Measurements from ENCODE around the gene LDLRAD1.
"Not testable (repeated sequence)": the region's sequence is repeated elsewhere in the genome, so short reads cannot be mapped to it uniquely, and the experiment has no call there.

LDLRAD1 gene

GRCh38 chr1:54017979-54018378 is at the start of gene LDLRAD1:
Gene LDLRAD1 (minus strand): TSS chr1:54018186. CDS start chr1:54018112, 74 bp downstream.
- peak in 1 of 10 donors; percentile 77 for DNase-seq

GRCh38 chr1:54064299-54064698 is 46.3 kb upstream of the LDLRAD1 start:
- intact Hi-C loops (cut with DNase I): no loop called here
- DNase-seq: no peak

More at GRCh38 chr1:54017979-54018378, at the start of gene LDLRAD1:
- intact Hi-C loops (cut with DNase I): no loop called here

GRCh38 chr1:54054438-54054749 is 36.4 kb upstream of the LDLRAD1 start:
- intact Hi-C loops (cut with DNase I): loop anchor here (5.0 to 10.0 kb wide), 2 partner anchors 107 to 350 kb away; partner anchors contain the start of genes IFT25, LRRC42 and SSBP3
- no peak for DNase-seq

GRCh38 chr1:54053745-54054437 is 35.9 kb upstream of the LDLRAD1 start:
- intact Hi-C loops (cut with DNase I): loop anchor here (1.0 to 10.0 kb wide), 3 partner anchors 107 to 351 kb away; partner anchors contain the start of genes IFT25, LRRC42, NDC1 and SSBP3
- no peak for DNase-seq

GRCh38 chr1:54052934-54053744 is 35.2 kb upstream of the LDLRAD1 start, which contains the start of the genes TCEANC2 and TMEM59:
Gene TCEANC2 (plus strand): TSS chr1:54053608. CDS start chr1:54054423, 815 bp downstream.
Gene TMEM59 (minus strand): TSS chr1:54053204. CDS start chr1:54053188, 16 bp downstream.
- DNase-seq: peak; percentile 97 to 100 (median 98)
- intact Hi-C loops (cut with DNase I): loop anchor here (1.0 to 10.0 kb wide), 3 partner anchors 106 to 352 kb away; partner anchors contain the start of genes IFT25, LRRC42, NDC1 and SSBP3

GRCh38 chr1:54052431-54052933 is 34.5 kb upstream of the LDLRAD1 start:
- DNase-seq: peak in 5 of 10 donors; percentile 21 to 89 (median 42)
- intact Hi-C loops (cut with DNase I): loop anchor here (5.0 to 10.0 kb wide), 2 partner anchors 105 to 352 kb away; partner anchors contain the start of genes IFT25, LRRC42 and SSBP3

GRCh38 chr1:54051933-54052430 is 34.0 kb upstream of the LDLRAD1 start:
- intact Hi-C loops (cut with DNase I): loop anchor here (5.0 to 10.0 kb wide), 2 partner anchors 105 to 353 kb away; partner anchors contain the start of genes IFT25, LRRC42 and SSBP3
- DNase-seq: no peak

GRCh38 chr1:54050435-54050834 is 32.4 kb upstream of the LDLRAD1 start:
- intact Hi-C loops (cut with DNase I): loop anchor here (5.0 to 10.0 kb wide), 2 partner anchors 103 to 354 kb away; partner anchors contain the start of genes IFT25, LRRC42 and SSBP3
- DNase-seq: peak in 2 of 10 donors; percentile 74 to 82

- intact Hi-C loops (cut with DNase I): no loop called here
- DNase-seq: no peak
These were observed 29.7 kb upstream of the LDLRAD1 start for GRCh38 chr1:54047384-54048305.

- intact Hi-C loops (cut with DNase I): no loop called here
- no peak for DNase-seq
These were observed 28.8 kb upstream of the LDLRAD1 start for GRCh38 chr1:54046671-54047383.

- no peak for DNase-seq
- intact Hi-C loops (cut with DNase I): no loop called here
These were observed 27.5 kb upstream of the LDLRAD1 start for GRCh38 chr1:54045496-54045895.

- intact Hi-C loops (cut with DNase I): no loop called here
- no peak for DNase-seq
These were observed 23.8 kb upstream of the LDLRAD1 start for GRCh38 chr1:54041806-54042205.

GRCh38 chr1:54037476-54037875 is 19.5 kb upstream of the LDLRAD1 start:
- no peak for DNase-seq
- intact Hi-C loops (cut with DNase I): no loop called here

GRCh38 chr1:54028306-54029251 is 10.6 kb upstream of the LDLRAD1 start:
- DNase-seq: no peak
- intact Hi-C loops (cut with DNase I): no loop called here

GRCh38 chr1:54027848-54028247 is 9.9 kb upstream of the LDLRAD1 start:
- no peak for DNase-seq
- intact Hi-C loops (cut with DNase I): no loop called here

GRCh38 chr1:54024811-54025210 is 6.8 kb upstream of the LDLRAD1 start:
- DNase-seq; intact Hi-C loops (cut with DNase I): not testable (repeated sequence)

- intact Hi-C loops (cut with DNase I): no loop called here
- no peak for DNase-seq
These were observed 6.4 kb upstream of the LDLRAD1 start for GRCh38 chr1:54024358-54024757.

Measured in posterior cingulate gyrus (tissue), 11 donors.